ENCODE results near the gene SRCAP. TPM values are rescaled to one million over a fixed set of nuclear protein-coding genes. Genes with fewer than 3 reads are reported as not detected.

The SRCAP gene
- total RNA-seq, 1 donor from 2014 or later: 18.1 TPM

GRCh38 chr16:30652718-30653117 lies 46.3 kb upstream of the SRCAP start:
- DNase-seq (ENCODE audit: low read depth): no peak
- Histone ChIP-seq H3K27me3 (ENCODE audit: control insufficient read depth, insufficient read depth, low read length) (no peaks in the 10 kb centered on the region), H3K36me3 (ENCODE audit: control insufficient read depth, insufficient read depth, low read length) (no peaks in the 10 kb centered on the region), H3K4me3 (ENCODE audit: low read depth, low read length) (no peak overlapping the region)
- no peak for TF ChIP-seq CTCF (IDR thresholded peaks at IDR 0.05; ENCODE audit: insufficient read depth, low read length, poor library complexity, severe bottlenecking)

GRCh38 chr16:30654856-30655255 lies 44.1 kb upstream of the SRCAP start:
- H3K36me3 ChIP-seq (ENCODE audit: control insufficient read depth, insufficient read depth, low read length): no peaks in the 10 kb centered on the region
- TF ChIP-seq CTCF (IDR thresholded peaks at IDR 0.05; ENCODE audit: insufficient read depth, low read length, poor library complexity, severe bottlenecking): no peak
- DNase-seq (ENCODE audit: low read depth): no peak
- no peak overlapping the region for H3K4me3 ChIP-seq (ENCODE audit: low read depth, low read length)
- no peaks in the 10 kb centered on the region for H3K27me3 ChIP-seq (ENCODE audit: control insufficient read depth, insufficient read depth, low read length)

GRCh38 chr16:30655815-30656347 lies 43.1 kb upstream of the SRCAP start:
- no peak for DNase-seq (ENCODE audit: low read depth)
- Histone ChIP-seq H3K4me3 (ENCODE audit: low read depth, low read length) (no peak overlapping the region), H3K36me3 (ENCODE audit: control insufficient read depth, insufficient read depth, low read length) (no peaks in the 10 kb centered on the region), H3K27me3 (ENCODE audit: control insufficient read depth, insufficient read depth, low read length) (no peaks in the 10 kb centered on the region)
- no peak for TF ChIP-seq CTCF (IDR thresholded peaks at IDR 0.05; ENCODE audit: insufficient read depth, low read length, poor library complexity, severe bottlenecking)

GRCh38 chr16:30656388-30656787 lies 42.6 kb upstream of the SRCAP start:
- DNase-seq (ENCODE audit: low read depth): no peak
- no peaks in the 10 kb centered on the region for H3K27me3 ChIP-seq (ENCODE audit: control insufficient read depth, insufficient read depth, low read length)
- no peak for TF ChIP-seq CTCF (IDR thresholded peaks at IDR 0.05; ENCODE audit: insufficient read depth, low read length, poor library complexity, severe bottlenecking)
- H3K4me3 ChIP-seq (ENCODE audit: low read depth, low read length): no peak overlapping the region
- H3K36me3 ChIP-seq (ENCODE audit: control insufficient read depth, insufficient read depth, low read length): no peaks in the 10 kb centered on the region

GRCh38 chr16:30656974-30657865 lies 41.8 kb upstream of the SRCAP start:
- no peaks in the 10 kb centered on the region for H3K27me3 ChIP-seq (ENCODE audit: control insufficient read depth, insufficient read depth, low read length)
- peak overlapping the region; percentile 38 for H3K4me3 ChIP-seq (ENCODE audit: low read depth, low read length)
- no peak for DNase-seq (ENCODE audit: low read depth)
- no peak for TF ChIP-seq CTCF (IDR thresholded peaks at IDR 0.05; ENCODE audit: insufficient read depth, low read length, poor library complexity, severe bottlenecking)
- H3K36me3 ChIP-seq (ENCODE audit: control insufficient read depth, insufficient read depth, low read length): no peaks in the 10 kb centered on the region
